Testis (tissue), 3 donors: ENCODE results near the gene FOXN4. TPM values are rescaled to one million over a fixed set of nuclear protein-coding genes. Genes with fewer than 3 reads are reported as not detected.

ENCODE experiments used
- DNase-seq: peaks from one replicate; pipeline ENCODE4 v3.0.0-alpha.2; 2019
- H3K27ac ChIP-seq, 2 donors: fragments of 200-600 bp; sonication (generic); one replicate each; pipeline ENCODE4 v1.5.1; 2019
- H3K27me3 ChIP-seq: fragments of 200-600 bp; sonication (generic); one replicate; pipeline ENCODE4 v1.5.1; 2019
- H3K36me3 ChIP-seq: fragments of 200-600 bp; sonication (generic); one replicate; pipeline ENCODE4 v1.5.1; 2017; ENCODE audit warnings: low read depth; ENCODE audit errors: missing control alignments
- H3K4me1 ChIP-seq: fragments of 200-600 bp; sonication (generic); one replicate; pipeline ENCODE4 v1.5.1; 2019
- H3K4me3 ChIP-seq, 2 donors: fragments of 200-600 bp; sonication (generic); one replicate each; pipeline ENCODE4 v1.5.1; 2017 to 2019
- H3K9me3 ChIP-seq: fragments of 200-600 bp; sonication (generic); one replicate; pipeline ENCODE4 v1.5.1; 2017
- POLR2A ChIP-seq: fragments of 450-650 bp; IDR thresholded peaks from one replicate; pipeline ENCODE4 v1.6.1; 2017; ENCODE audit warnings: antibody characterized with exemption, mild to moderate bottlenecking, moderate library complexity
- WGBS, 2 donors: methylation state at CpG; one replicate each; pipeline ENCODE4 v1.1.5; 2018; 5-methylcytosine and 5-hydroxymethylcytosine counted together
- intact Hi-C: fragments of 100-400 bp; cut with DNase I; formaldehyde crosslinking; loops from one replicate; pipeline ENCODE4 v1.15.1; 2023; ENCODE audit warnings: low total_unique reads
- polyA plus RNA-seq: library from polyadenylated mRNA; stranded (reverse); fragments of 350-450 nt; fragmentation: Illumina TruSeq; extraction: RNeasy Lipid Tissue Mini Kit (QIAGEN cat#74804); gene quantifications from one replicate; pipeline ENCODE4 v1.2.3, GENCODE V29; 2014; ENCODE audit warnings: low read depth, low replicate concordance; ENCODE audit not compliant: insufficient read depth
- total RNA-seq, 2 donors: library from RNA; depleted of rRNA; stranded (reverse); fragments of >200 nt; gene quantifications; one replicate each; pipeline ENCODE4 v1.2.3, GENCODE V29; 2016
- TF ChIP-seq, protein P1 (sequence below), 3 experiments: fragments of 450-650 bp in 2 of 3; fragments of 200-600 bp in 1 of 3; sonication (generic) in 1 of 3; IDR thresholded peaks; one replicate each; pipeline ENCODE4 v1.5.1; 2016 to 2019; ENCODE audit warnings: antibody characterized with exemption in 3 of 3, mild to moderate bottlenecking in 2 of 3, moderate library complexity in 1 of 3

FOXN4 gene
- total and polyA plus RNA-seq, 3 donors from 2014 or later = 7.8 to 17.1 (median 9.0) TPM

DNA sequence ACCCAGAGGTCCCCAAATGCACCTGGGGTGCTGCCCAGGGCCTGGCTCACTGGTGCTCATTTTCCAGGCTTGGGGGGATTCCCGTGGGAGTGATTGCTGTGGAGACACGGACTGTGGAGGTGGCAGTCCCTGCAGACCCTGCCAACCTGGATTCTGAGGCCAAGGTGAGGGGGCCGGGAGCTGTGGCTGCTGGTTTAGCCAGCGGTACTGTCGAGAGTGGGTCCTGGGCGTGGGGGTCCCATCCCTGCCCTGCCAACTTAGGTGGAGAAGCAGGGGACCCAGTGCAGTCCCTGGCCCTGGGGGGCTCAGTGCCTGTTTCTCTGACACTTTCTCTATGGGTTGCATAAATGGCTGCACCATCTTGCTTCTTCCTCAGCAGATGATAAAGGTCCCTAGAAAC, 50.9 kb downstream of the FOXN4 start:
- H3K27ac ChIP-seq = no peak overlapping the region
- intact Hi-C loops = no loop called here
- TF ChIP-seq POLR2A = no peak
- TF ChIP-seq, protein P1, sequence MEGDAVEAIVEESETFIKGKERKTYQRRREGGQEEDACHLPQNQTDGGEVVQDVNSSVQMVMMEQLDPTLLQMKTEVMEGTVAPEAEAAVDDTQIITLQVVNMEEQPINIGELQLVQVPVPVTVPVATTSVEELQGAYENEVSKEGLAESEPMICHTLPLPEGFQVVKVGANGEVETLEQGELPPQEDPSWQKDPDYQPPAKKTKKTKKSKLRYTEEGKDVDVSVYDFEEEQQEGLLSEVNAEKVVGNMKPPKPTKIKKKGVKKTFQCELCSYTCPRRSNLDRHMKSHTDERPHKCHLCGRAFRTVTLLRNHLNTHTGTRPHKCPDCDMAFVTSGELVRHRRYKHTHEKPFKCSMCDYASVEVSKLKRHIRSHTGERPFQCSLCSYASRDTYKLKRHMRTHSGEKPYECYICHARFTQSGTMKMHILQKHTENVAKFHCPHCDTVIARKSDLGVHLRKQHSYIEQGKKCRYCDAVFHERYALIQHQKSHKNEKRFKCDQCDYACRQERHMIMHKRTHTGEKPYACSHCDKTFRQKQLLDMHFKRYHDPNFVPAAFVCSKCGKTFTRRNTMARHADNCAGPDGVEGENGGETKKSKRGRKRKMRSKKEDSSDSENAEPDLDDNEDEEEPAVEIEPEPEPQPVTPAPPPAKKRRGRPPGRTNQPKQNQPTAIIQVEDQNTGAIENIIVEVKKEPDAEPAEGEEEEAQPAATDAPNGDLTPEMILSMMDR (IDR thresholded peaks at IDR 0.05) = no peak
- no peak overlapping the region for H3K4me3 ChIP-seq
- WGBS, 2 donors = 91 to 100% methylated on average over 1 to 6 of the region's 6 CpGs
- H3K27me3 ChIP-seq = no peaks in the 10 kb centered on the region
- no peaks in the 10 kb centered on the region for H3K36me3 ChIP-seq
- DNase-seq = no peak
- no peaks in the 10 kb centered on the region for H3K4me1 ChIP-seq
- H3K9me3 ChIP-seq = no peaks in the 10 kb centered on the region

DNA sequence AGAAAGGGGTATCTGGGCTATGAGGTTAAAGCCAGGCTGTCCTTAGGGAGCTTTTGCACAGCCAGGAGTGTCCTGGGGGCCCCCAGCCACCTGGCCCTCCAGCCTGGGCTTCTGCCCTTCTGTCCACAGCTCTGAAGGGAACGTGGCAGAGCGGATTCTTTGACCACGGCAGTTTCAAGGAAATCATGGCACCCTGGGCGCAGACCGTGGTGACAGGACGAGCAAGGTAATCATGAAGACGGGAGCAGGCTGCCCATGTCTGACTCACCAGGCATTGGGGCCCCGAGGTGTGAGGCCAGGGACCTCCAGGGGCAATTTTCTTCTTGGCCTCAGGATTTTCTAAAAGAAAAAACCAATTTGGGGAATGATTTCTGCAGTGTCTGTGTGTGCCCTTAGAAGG, 53.1 kb downstream of the FOXN4 start:
- intact Hi-C loops = no loop called here
- H3K4me3 ChIP-seq = no peak overlapping the region
- no peaks in the 10 kb centered on the region for H3K36me3 ChIP-seq
- no peaks in the 10 kb centered on the region for H3K9me3 ChIP-seq
- DNase-seq = no peak
- no peaks in the 10 kb centered on the region for H3K27me3 ChIP-seq
- WGBS, 2 donors = 89 to 91% methylated on average over 7 to 8 of the region's 8 CpGs
- TF ChIP-seq, protein P1 (IDR thresholded peaks at IDR 0.05) = no peak
- no peak for TF ChIP-seq POLR2A
- no peaks in the 10 kb centered on the region for H3K4me1 ChIP-seq
- H3K27ac ChIP-seq = no peak overlapping the region

DNA sequence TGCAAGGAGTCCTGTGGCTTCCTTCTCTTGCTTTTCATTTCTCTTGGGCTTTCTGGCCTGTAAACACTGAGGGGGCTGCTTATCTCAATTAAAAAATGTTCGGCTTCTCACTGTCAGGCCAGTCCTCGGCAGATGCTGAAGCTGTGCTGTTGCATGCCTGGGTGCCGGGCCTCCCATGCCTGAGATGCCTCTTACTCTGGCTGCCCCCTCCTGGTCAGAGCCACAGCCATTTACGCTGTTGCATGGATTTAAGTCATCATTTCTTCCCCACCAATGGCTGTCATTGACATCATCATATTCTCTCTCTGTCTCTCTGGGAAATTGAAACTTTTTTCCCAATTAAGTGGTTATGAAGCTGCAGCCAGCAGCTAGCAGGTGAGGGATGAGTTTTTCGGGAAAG, 53.7 kb downstream of the FOXN4 start:
- TF ChIP-seq, protein P1 (IDR thresholded peaks at IDR 0.05) = no peak
- no peak for TF ChIP-seq POLR2A
- DNase-seq = no peak
- intact Hi-C loops = no loop called here
- Histone ChIP-seq H3K27ac (no peak overlapping the region), H3K27me3 (no peaks in the 10 kb centered on the region), H3K9me3 (no peaks in the 10 kb centered on the region), H3K36me3 (no peaks in the 10 kb centered on the region), H3K4me3 (no peak overlapping the region), H3K4me1 (no peaks in the 10 kb centered on the region)
- 78% methylated on average over 5 of the region's 5 CpGs for WGBS, 2 donors

DNA sequence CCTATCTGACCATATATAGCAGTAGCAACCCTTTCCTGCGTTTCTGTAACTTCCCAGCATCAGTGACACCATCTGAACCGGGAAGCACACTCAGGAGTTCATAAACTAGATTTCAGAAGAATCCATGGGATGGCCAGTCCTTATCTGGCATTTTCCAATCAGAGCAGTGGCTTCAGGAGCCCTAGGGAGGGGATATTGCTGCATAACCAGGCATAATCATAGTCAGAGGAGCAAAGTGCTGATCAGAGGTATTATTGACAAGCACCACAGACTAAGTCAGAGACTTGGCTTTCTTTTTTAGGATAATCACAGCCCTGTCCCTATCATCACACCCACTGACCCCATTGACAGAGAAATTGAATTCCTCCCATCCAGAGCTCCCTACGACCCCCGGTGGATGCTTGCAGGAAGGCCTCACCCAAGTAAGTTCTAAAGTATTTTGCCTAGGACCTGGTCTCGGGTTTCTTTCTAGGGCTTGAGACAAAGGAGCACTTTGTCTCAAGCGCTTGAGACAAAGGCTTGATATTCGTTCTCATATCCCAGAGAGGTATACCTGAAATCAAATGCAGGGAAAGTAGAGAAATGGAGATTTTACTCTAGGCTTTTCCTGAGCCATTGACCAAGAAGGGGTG, 55.1 kb downstream of the FOXN4 start:
- intact Hi-C loops = no loop called here
- 97 to 100% methylated on average over 7 of the region's 7 CpGs for WGBS, 2 donors
- H3K4me3 ChIP-seq = no peak overlapping the region
- H3K27me3 ChIP-seq = no peaks in the 10 kb centered on the region
- TF ChIP-seq, protein P1 (IDR thresholded peaks at IDR 0.05) = no peak
- no peak for TF ChIP-seq POLR2A
- no peak overlapping the region for H3K27ac ChIP-seq
- no peaks in the 10 kb centered on the region for H3K4me1 ChIP-seq
- no peaks in the 10 kb centered on the region for H3K9me3 ChIP-seq
- no peak for DNase-seq
- no peaks in the 10 kb centered on the region for H3K36me3 ChIP-seq

DNA sequence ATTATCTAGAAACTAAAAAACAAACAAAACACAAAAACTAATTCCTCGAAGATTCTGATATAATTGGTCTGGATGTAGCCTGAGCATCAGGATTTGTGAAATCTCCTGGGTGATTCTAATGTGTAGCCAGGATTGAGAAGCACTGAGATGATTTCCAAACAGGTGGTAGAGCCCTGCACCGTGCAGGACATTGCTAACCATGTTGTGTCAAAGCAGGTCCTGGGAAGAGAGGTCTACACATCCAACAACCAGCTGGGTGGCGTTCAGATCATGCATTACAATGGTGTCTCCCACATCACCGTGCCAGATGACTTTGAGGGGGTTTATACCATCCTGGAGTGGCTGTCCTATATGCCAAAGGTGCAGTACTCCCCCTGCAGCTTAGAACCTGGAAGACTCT, 56.3 kb downstream of the FOXN4 start:
- 88 to 96% methylated on average over 4 of the region's 4 CpGs for WGBS, 2 donors

More for the DNA sequence above, 56.3 kb downstream of the FOXN4 start:
- no peaks in the 10 kb centered on the region for H3K27me3 ChIP-seq
- DNase-seq = no peak
- H3K27ac ChIP-seq = no peak overlapping the region
- H3K4me1 ChIP-seq = no peaks in the 10 kb centered on the region
- H3K36me3 ChIP-seq = no peaks in the 10 kb centered on the region
- no peak for TF ChIP-seq POLR2A
- TF ChIP-seq, protein P1 (IDR thresholded peaks at IDR 0.05) = no peak
- intact Hi-C loops = no loop called here
- no peak overlapping the region for H3K4me3 ChIP-seq
- no peaks in the 10 kb centered on the region for H3K9me3 ChIP-seq
